ENCODE data around the gene THRSP.

- TF ChIP-seq CTCF (IDR thresholded peaks at IDR 0.05) (peak in 1 of 3 donors; percentile 16), POLR2A (IDR thresholded peaks at IDR 0.05) (peak; percentile 52)
These were observed 15.8 kb downstream of the THRSP start, which contains the start of gene NDUFC2 for GRCh38 chr11:78079232-78080083.
